ENCODE data around the gene THY1.

DNA sequence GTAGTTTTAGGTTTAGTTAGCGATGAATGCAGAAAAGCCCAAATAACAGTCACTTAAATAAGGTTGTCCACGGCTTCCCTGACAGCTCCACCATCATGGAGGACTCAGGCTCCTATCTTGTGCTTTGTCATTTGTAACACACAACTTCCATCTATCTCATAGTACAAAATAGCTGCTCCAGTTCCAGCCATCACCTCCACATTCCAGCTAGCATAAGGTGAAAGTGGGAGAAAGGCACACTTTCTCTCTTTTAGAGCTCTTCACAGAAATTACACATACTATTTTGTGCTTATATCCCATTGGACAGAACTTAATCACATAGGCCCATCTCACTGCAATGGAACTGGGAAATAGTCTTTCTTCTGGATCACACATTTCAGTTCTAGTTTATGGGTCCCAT lies 8.7 kb downstream of the THY1 start:
- TF ChIP-seq ZNF263 (CRISPR knock-in tag; IDR thresholded peaks at IDR 0.05; ENCODE audit: borderline replicate concordance) = no peak
- no peak for TF ChIP-seq C11orf30 (IDR thresholded peaks at IDR 0.05; ENCODE audit: low read depth)
- TF ChIP-seq CTCF (IDR thresholded peaks at IDR 0.05 in 2 of 3, conservative IDR thresholded peaks at IDR 0.05 in 1 of 3; ENCODE audit: insufficient read depth in 2 of 3, low read depth in 1 of 3, low read length in 3 of 3) = no peak
